AG20443 (cell line): ENCODE results near the gene HPS3.

ENCODE experiments used
- DNase-seq: peaks from one replicate; pipeline ENCODE4 v3.0.0; 2012; ENCODE audit warnings: low spot score, mixed read lengths

Gene HPS3

DNA sequence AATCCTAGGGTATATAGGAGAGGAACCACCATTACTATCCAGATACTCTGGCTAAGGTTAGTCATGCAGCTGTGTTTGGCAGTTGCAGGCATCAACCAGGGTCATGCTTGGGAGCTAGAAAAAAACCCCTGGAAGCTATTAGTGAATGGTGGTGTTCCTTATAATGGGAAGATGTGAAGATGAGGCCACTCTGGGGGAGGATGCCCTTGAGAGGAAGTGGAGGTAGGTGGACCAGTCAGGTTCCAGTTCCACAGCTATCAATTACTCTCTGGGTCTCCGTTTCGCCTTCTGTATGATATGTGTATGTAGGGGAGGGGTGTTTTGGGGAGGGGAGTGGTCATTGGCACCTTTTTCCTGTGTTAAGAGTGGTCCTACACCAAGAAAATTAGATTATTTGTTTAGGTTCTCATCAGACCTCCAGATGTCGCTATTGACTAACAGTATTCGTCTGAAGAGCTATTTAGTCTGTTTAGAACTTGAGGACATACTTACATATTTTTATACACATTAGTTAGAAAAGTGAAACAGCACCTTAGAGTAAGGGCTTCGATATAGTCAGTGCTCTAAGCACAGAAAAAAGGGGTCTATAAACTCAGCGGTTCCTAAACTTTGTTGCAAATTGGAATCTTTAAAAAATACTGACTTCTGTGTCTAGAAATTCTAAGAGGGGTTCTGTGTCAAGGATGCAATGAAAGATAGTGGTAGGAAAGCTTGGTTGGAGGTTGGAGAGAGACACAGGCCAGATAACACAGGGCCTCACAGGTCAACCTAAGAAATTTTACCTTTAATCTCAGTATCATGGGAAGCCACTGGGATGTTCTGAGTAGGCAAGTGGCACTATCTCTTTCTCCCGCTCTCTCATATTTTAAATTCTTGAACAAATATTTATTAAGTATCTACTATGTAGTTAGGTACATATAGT, 9.1 kb upstream of the HPS3 start:
- DNase-seq, result peak; percentile 65

DNA sequence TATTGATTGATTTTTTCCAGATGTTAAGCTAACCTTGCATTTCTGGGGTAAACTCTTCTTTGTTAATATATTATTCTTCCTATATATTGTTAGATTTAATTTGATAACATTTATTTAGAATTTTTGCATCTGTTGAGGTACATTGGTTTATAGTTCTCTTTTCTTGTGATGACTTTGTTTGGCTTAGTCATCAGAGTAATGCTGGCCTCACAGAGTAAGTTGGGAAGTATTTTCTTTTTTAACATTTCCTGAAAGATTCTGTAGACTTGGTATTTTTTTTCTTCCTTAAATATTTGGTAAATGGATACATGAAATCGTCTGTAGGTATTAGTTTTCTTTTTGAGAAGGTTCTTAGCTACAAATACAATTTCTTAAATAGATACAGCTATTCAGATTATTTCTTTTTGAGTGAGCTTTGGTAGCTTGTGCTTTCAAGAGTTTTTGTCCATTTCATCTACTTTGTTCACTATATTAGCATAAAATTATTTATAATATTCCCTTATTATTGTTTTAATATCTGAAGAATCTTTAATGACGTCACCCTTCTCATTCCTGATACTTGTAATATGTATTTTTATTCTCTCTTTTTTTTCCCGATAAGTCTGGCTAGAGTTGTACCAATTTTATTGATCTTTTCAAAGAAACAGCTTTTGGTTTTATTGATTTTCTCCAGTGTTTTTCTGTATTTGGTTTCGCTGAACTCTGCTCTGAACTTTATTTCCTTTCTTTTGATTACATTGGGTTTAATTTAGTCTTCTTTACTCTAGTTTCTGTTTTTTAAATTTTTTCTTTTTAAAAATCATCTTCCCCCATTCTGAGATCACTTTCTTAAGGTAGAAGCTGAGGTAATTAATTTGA, 6.5 kb upstream of the HPS3 start:
- DNase-seq, result no peak

DNA sequence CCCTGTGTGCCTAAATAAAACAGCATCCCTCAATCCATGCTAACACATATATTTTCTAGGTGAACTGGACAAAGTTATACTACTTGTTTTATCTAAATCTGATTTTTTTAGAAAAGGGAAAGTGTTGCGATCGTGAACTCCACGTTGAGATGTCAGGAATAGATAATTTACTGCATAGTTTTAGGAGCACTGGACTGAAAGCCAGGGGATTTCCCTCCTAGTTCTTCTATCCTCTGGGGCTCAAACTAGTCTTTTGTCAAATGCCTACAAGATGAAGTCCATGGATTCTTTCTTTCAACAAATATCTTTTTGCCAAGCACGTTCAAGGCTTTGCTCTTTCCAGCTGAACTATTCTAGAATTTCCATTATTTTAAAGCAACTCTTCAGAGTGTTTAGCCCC, 617 bp upstream of the HPS3 start:
- DNase-seq, result no peak

DNA sequence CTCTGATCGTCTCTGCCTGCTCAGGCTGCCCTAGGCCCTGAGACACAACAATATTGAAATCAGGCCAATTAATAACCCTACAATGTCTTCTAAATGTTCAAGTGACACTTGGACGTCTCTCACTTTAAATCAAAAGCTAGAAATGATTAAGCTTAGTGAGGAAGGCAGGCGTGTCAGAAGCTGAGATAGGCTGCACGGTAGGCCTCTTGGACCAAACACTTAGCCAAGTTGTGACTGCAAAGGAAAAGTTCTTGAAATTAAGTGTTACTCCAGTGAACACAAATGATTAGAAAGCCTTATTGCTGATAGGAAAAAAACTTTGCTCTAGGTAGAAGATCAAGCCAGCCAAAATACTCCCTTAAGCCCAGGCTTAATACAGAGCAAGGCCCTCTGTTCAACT, 2.2 kb downstream of the HPS3 start:
- no peak for DNase-seq

DNA sequence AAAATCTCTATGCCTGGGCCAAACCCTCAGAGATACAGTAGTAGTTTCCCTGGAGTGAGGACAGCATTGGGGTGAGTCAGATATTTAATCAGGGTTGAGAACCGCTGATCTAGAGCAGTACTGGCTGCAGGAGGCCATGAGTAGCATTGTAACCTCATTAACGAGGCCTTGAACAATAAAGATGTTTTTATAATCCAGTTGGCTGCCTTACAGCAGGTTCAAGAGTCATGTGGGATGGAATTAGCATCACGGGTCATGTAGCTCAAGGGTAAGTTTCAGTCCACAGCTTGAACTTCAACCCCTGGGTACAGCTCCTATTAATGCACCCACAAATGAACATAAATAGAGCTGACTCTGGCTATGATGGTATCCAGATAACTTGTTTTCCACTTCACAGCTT, 5.1 kb downstream of the HPS3 start:
- peak; percentile 27 for DNase-seq

DNA sequence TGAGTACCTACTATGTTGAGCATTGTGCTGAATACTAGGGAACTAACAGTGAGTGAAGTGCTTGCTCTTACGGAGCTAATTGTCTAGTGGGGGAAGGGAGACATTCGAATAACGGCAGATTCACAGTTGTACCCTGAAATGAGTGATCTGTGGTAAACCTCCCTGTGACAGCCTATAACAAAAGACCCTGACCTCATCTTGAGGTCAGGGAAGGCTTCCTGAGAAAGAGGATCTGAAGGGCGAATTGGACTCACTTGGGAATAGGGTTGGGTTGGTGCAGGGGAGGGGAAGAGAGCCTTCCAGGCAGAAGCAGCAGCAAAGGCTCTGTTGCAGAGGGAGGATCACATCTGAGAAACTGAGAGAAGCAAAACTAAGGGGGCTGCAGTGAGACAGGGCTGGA, 13.2 kb downstream of the HPS3 start:
- DNase-seq, result no peak

DNA sequence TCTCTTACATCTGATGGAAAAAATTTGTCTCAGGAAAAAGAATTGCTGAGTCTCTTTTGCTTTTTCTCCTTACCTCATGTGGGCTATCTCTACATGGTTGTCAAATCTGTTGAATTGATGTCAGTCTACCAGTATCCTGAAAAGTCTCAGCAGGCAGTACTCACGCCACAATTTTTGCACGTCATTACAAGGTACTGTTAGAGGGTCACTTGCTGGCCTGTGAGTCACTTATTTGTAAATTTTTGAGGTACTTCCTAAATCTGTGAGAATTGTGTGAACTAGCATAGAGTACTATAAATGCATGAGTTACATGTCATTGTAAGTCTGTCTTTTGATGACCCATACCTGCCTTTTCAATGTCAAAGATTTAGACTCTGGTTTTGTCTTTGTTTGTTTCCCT, 15.9 kb downstream of the HPS3 start:
- no peak for DNase-seq

DNA sequence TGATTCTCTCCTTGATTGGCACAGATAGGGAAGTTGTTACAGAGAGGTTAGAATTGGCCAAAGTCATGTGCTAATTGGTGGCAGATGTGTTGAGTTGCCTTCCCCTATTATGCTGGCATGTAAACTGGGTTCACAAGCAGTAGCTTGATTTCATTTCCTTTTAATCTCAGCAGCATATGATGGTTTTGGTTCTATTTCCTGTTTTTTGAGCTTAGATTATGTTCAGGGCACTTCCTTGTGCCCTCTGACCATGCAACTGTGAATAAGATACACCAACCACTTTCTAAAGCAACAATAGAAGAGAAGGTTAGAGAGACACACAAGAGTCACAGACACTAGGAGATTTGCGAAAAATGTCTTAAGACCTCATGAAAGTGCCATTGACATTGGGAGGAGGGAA, 16.5 kb downstream of the HPS3 start:
- no peak for DNase-seq

DNA sequence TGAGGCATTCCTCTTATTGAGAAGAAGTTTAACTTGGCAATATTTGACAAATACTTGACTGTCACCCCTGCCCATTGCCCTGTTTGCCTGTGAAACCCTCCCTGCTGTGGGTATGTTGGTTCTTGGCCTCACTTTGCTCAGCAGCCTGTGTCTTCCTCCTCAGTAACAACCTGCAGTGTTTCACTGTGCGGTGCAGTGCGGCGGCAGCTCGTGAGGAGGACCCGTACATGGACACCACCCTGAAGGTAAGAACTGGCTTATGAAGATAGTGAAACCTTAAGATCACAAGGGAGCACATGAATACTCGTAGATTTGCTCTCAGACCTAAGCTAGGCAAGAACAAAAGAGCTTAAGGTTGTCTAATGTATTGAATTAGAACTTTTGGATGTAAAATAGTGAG, 21.0 kb downstream of the HPS3 start:
- DNase-seq, result no peak

DNA sequence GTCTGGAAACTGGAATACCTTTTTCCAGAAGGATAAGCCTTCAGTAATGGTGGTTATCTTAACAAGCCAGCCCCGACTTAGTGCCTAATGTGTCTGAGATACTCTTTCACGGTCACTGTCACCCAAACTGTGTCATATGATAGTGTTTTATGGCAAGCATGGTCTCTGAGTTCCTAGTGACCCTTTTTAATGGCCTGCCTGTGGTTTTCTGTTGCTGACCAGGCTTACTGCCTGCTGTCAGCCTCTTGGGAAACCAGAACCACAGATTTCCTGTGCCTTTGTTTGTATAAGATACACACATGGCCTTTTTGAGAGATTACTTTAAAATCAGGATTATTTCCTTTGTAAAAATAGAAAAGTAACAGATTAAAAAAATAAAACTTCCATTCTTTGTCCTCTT, 22.4 kb downstream of the HPS3 start:
- peak; percentile 65 for DNase-seq

DNA sequence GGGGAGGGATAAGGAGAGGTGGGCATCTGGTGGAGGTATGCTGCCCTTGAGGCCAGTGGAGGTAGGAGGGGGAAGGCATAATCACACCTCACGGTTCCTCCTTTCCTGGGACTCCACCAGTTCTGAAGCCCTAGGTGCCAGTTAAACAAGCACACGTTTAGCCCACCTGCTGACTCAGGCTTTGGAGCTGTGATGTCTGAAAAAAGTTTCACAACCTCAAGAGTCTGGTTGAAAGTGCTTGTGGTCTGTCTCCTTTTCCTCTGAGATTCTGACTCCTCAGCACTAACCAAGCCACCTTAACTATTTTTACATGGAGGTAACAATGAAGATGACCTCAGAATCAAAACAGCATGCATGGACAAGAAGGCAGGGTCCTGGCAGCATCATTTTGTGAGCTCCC, 23.0 kb downstream of the HPS3 start:
- DNase-seq, result peak; percentile 19

DNA sequence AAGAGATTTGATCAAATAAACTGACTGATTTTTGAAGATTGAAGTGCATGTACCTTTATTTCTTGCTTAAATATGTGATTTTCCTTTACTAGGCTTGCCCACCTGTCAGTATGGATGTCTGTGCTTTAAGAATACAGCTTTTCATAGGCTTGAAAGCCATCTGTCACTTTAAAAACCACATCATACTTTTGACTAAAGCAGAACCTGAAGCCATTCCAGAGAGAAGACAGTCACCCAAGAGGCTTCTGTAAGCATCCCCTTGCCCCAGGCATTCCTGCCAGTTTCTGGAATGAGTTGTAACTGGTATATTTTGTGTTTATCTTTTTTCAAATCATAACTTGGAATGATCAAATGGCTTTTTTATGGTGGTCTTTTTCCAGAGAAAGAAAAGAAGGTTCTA, 24.0 kb downstream of the HPS3 start:
- DNase-seq, result no peak

DNA sequence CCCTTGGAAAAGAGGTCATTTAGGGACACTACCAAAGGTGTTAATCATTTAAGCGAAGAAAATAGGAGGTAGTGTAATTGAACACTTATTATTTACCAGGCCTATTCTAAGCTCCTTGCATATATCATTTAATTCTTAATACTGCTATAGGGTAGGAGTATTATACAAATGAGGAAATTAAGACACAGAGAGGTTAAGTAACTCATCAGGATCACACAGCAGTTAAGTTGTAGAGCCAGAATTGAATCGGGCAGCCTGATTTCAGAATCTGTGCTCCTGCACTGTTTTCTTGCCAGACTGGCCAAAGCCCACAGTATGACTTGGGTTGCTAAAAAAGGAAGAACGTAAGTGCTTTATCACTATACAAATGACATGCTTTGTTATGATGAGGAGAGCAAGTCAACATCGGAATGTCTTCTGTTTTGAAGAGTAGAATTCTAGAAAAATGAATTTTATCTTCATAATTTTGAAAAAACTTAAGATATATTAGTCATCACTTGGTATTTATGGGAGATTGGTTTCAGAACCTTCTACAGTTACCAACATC, 31.4 kb downstream of the HPS3 start:
- DNase-seq, result no peak

DNA sequence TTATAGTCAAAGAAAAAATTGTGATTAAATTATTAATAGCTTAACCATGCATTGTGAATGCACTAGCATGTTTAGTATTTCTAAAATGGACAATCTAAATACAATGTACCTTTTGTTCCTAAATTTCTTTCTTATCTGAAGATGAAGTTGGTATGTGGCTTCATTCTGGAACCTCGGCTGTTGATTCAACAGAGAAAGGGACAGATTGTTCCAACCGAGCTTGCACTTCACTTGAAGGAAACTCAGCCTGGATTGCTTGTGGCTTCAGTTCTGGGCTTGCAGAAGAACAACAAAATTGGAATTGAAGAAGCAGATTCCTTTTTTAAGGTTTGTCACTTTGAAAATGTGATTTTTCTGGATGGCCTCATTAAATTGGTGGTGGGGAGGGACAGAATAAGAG, 32.6 kb downstream of the HPS3 start:
- no peak for DNase-seq

DNA sequence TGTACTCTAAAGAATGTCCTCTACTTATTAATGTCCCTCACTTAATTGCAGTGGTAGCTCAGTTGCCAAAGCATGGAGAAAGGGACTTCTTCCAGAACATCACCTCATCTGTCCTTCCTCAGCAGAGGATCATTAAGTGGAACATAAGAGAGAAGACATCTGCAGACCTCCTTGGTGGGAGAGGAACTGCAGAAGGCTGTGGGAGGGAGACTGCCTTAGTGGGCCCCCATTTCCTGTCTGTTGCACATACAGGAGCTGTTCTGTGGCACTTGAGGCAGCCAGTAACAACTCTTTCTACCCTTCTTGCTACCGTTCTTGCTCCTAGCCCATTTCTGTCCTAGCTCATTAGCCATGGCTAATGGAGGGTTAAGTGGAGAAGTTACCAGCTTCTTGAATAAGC, 33.6 kb downstream of the HPS3 start:
- no peak for DNase-seq

DNA sequence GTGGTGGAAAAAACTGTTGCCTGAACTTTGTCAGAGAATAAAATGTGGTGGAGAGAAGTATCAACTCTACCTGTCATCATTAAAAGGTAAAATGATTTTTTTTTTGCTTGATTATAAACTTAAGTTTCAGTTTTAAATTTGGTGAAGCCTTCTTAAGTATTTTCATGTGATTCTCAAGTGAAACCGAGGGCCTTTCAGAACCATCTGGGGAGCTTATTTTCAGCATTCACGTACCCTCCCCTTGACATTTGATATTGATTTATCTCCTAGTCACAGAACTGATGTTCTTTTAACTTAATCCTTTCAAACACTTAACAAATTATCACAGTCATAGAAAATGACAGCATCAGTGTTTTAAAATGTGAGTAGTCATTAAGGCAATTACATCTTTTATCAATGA, 38.5 kb downstream of the HPS3 start:
- DNase-seq, result no peak

DNA sequence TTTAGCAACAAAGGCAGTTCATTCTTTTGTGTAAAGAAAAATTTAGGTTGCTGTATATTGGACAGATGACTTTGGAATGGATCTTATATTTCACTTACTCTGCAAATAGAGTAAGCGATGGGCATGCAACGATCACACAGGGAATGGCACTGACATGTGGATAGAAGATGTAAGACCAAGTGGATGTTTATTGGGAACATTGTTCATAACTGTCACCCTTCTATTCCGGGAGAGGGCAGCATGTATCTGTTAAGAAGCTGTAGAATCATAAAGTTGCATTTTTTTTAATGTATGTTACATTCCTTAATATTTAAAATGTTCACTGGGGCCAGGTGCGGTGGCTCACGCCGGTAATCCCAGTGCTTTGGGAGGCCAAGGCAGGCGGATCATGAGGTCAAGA, 41.2 kb downstream of the HPS3 start:
- no peak for DNase-seq

DNA sequence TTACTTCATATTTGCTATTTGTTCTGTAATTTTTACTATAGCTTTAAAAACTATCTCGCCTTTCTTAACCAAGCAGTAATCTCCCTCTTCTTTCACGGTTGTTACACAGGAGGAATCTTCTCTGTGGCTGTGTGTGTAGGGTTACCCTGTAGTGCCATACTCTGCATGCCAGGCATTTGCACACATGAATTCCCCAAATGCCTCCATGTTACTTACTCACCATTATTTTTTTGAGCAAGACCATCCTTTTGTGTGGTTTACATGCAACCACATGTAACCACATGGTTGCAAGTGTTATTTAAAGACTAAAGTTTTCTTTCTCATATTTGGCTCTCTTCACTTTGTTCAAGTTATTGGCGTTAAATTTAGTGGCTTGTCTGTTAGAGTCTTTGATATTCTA, 45.5 kb downstream of the HPS3 start:
- DNase-seq, result no peak

DNA sequence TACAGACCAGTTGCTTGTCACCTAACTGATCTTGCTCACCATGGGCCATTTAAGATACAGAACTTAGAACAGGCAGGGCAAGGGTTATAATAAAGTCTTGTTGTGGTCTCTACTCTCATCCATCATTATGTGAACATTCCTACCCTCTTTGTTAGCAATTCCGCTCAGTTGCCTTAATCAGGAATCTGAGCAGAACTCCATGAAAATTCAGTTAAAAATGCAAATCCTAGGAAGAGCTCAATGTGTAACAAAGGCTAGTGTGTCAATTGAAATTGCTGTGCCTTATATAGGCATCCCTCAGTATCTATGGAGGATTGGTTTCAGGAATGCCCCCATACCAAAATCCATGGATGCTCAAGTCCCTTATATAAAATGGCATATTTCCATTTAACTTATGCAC, 47.7 kb downstream of the HPS3 start:
- DNase-seq, result no peak

DNA sequence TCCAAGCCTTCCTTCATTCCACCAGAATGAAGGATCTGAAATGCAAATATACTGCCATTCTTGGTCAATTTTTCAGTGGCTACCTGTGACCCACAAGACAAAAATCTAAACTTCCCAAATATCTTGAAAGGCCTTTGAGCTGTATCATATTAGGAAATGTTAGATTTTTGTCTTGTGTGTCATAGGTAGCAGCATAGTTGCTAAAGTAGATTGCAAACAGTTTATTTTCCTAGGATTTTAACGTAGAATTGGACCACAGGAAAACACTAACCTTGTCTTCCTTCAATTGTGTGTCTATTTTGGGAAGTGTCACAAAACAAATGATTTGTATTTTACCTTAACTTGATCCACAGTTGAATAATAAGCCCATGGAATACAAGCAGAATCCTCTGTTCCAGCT, 49.8 kb downstream of the HPS3 start:
- DNase-seq, result peak; percentile 31

DNA sequence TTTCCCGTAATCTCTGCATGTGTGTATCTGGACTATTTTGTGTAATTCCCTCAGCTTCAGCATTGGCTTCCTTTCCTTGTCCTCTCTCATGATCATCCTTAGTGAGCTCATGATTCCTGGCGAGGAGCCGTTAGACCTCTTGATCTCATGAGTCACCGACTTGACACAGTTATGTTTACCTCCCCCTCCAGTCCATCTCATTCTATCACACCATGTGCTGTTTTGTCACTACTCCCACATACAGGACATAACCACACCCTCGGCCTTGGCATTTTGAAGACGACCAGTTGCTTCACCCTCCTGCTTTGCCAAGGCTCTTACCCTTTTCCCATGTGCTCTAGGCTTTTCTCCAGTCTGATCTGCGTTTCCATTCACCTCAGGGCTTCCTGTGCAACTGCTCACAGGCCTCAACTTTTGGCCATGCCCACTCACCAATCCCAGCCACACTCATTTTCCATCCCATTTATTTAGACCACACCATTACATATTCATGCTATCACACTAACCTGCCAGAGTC, 50.7 kb downstream of the HPS3 start:
- DNase-seq, result peak; percentile 94

DNA sequence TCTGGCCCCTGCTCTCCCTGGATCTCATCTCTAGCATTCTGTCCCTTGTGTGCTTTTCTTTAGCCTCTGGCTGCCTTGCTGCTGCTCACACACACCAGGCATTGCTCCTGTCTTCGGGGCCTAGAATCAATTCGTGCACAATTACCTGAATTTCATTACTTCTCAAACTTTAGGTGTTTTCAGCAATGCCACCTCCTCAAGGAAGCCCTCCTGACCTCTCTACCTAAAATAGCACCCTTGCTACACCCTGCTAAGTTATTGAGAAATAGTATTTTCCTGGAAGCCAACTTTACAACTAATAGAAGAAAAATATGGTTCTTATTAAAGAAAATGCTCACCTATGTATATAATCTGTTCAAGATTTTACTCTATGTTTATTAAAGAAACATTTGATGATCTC, 51.7 kb downstream of the HPS3 start:
- no peak for DNase-seq

DNA sequence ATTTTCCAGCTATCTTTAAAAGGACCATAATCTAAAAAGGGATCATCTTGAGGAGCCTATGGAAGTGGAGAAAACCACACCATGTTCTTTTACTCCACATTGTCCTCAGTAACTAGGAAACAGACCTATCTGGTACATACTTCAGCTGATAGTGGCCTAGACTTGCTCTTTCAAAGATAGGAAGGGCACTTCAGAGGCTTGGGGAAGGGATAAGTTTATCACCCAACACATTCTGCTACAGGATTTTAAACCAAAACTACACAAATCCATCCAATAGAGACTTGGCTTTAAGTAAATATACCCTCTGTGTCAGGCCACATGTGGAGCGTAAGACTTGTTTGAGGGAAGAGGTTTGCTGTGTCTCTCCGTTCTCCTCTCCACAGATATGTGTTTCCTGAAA, 56.8 kb downstream of the HPS3 start:
- no peak for DNase-seq
